ENCODE data around the gene OPCML. TPM values are rescaled to one million over a fixed set of nuclear protein-coding genes. Genes with fewer than 3 reads are reported as not detected.

The OPCML gene
- total RNA-seq, 1 experiment from 2014 or later, result not detected

DNA sequence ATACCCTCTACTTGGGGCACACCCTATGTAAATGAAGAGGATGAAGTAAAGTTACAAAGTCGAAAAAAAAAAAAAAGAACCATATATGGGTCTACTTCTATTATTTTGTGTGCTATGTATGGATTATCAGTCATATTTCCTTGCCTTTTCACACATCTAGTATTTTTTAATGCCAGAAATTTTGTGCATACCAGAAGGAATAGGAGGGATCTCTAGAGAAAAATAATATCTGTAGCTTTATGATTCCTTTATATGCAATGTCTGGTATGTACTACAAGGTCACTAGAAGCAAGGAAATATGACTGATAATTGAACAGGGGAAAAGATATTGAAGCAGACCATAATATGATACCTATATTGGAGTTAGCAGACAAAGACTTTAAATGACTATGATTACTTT is 713.4 kb downstream of the OPCML start:
- no peaks in the 10 kb centered on the region for H3K36me3 ChIP-seq (ENCODE audit: low read depth)

DNA sequence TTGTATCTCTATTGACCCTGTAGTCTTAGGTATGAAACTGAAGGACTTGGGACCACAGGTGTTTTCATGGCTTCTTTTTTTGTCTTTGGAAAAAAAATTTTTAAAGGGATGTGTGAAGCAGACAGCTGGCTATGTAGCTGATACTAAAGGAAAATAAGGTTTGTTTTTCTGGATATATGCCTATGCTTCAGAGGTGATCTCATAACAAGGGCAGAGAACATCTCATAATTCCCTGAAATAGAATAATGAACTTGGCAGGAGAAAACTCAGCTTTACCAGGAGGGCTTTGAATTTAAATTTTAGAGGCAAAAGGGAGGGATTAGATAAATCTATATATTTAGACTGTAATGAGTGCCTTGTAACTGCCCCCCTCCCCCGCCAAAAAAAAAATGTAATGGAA is 714.9 kb downstream of the OPCML start:
- Histone ChIP-seq H3K79me2 (ENCODE audit: low read depth) (no peaks in the 10 kb centered on the region), H3K9me2 (ENCODE audit: insufficient read depth) (no peaks in the 10 kb centered on the region), H3K9me3 (ENCODE audit: insufficient read depth, low read depth) (no peaks in the 10 kb centered on the region), H3K4me1 (replicated peaks; ENCODE audit: insufficient read depth) (no peaks in the 10 kb centered on the region), H3K4me2 (no peak overlapping the region), H3F3A (ENCODE audit: insufficient read depth, low read depth) (no peaks in the 10 kb centered on the region), H4K20me1 (ENCODE audit: insufficient read depth) (no peaks in the 10 kb centered on the region), H3K4me3 (no peak overlapping the region), H3K27me3 (ENCODE audit: insufficient read depth, low read depth) (no peaks in the 10 kb centered on the region), H3K27ac (no peak overlapping the region), H2AFZ (no peak overlapping the region), H3K36me3 (ENCODE audit: low read depth) (no peaks in the 10 kb centered on the region)
- ChIA-PET POLR2A (ENCODE audit: unreplicated experiment) (no interaction called here), CTCF (no interaction called here)
- intact Hi-C loops (cut with micrococcal nuclease; ENCODE audit: unreplicated experiment), result no loop called here
- no TSS peak for BruUV-seq (replicated peaks)
- DNase-seq, result no peak
- TF ChIP-seq, protein P1, sequence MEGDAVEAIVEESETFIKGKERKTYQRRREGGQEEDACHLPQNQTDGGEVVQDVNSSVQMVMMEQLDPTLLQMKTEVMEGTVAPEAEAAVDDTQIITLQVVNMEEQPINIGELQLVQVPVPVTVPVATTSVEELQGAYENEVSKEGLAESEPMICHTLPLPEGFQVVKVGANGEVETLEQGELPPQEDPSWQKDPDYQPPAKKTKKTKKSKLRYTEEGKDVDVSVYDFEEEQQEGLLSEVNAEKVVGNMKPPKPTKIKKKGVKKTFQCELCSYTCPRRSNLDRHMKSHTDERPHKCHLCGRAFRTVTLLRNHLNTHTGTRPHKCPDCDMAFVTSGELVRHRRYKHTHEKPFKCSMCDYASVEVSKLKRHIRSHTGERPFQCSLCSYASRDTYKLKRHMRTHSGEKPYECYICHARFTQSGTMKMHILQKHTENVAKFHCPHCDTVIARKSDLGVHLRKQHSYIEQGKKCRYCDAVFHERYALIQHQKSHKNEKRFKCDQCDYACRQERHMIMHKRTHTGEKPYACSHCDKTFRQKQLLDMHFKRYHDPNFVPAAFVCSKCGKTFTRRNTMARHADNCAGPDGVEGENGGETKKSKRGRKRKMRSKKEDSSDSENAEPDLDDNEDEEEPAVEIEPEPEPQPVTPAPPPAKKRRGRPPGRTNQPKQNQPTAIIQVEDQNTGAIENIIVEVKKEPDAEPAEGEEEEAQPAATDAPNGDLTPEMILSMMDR (conservative IDR thresholded peaks at IDR 0.05), result no peak
- TF ChIP-seq EZH2 (IDR thresholded peaks at IDR 0.05; ENCODE audit: low read depth), result no peak

More for the DNA sequence above, 713.4 kb downstream of the OPCML start:
- no peaks in the 10 kb centered on the region for H3K4me1 ChIP-seq (replicated peaks; ENCODE audit: insufficient read depth)
- no peak overlapping the region for H3K4me2 ChIP-seq
- no peaks in the 10 kb centered on the region for H3K27me3 ChIP-seq (ENCODE audit: insufficient read depth, low read depth)
- no peaks in the 10 kb centered on the region for H4K20me1 ChIP-seq (ENCODE audit: insufficient read depth)
- POLR2A ChIA-PET (ENCODE audit: unreplicated experiment), result no interaction called here
- H3K9me2 ChIP-seq (ENCODE audit: insufficient read depth), result no peaks in the 10 kb centered on the region
- no TSS peak for BruUV-seq (replicated peaks)
- intact Hi-C loops (cut with micrococcal nuclease; ENCODE audit: unreplicated experiment), result no loop called here
- TF ChIP-seq, protein P1 (conservative IDR thresholded peaks at IDR 0.05), result no peak
- H3F3A ChIP-seq (ENCODE audit: insufficient read depth, low read depth), result no peaks in the 10 kb centered on the region
- H3K27ac ChIP-seq, result no peak overlapping the region
- CTCF ChIA-PET, result no interaction called here
- H3K9me3 ChIP-seq (ENCODE audit: insufficient read depth, low read depth), result no peaks in the 10 kb centered on the region
- no peaks in the 10 kb centered on the region for H3K79me2 ChIP-seq (ENCODE audit: low read depth)
- no peak overlapping the region for H2AFZ ChIP-seq
- no peak overlapping the region for H3K4me3 ChIP-seq
- DNase-seq, result no peak

- POLR2A ChIA-PET (ENCODE audit: unreplicated experiment), result no interaction called here
These were observed 717.9 kb downstream of the OPCML start for GRCh38 chr11:132814410-132814809.

More at GRCh38 chr11:132814410-132814809, 717.9 kb downstream of the OPCML start:
- H3K9me3 ChIP-seq (ENCODE audit: insufficient read depth, low read depth), result no peaks in the 10 kb centered on the region
- no peak overlapping the region for H3K27ac ChIP-seq
- CTCF ChIA-PET, result no interaction called here
- intact Hi-C loops (cut with micrococcal nuclease; ENCODE audit: unreplicated experiment), result no loop called here
- H3F3A ChIP-seq (ENCODE audit: insufficient read depth, low read depth), result no peaks in the 10 kb centered on the region
- H4K20me1 ChIP-seq (ENCODE audit: insufficient read depth), result no peaks in the 10 kb centered on the region
- H3K27me3 ChIP-seq (ENCODE audit: insufficient read depth, low read depth), result peaks cover 19% of the 10 kb centered on the region
- H3K4me1 ChIP-seq (replicated peaks; ENCODE audit: insufficient read depth), result no peaks in the 10 kb centered on the region
- BruUV-seq (replicated peaks), result no TSS peak
- TF ChIP-seq, protein P1 (conservative IDR thresholded peaks at IDR 0.05), result no peak
- TF ChIP-seq EZH2 (IDR thresholded peaks at IDR 0.05; ENCODE audit: low read depth), result no peak
- H3K79me2 ChIP-seq (ENCODE audit: low read depth), result no peaks in the 10 kb centered on the region
- H3K4me3 ChIP-seq, result no peak overlapping the region
- no peak overlapping the region for H3K4me2 ChIP-seq
- no peak for DNase-seq
- H2AFZ ChIP-seq, result no peak overlapping the region
- no peaks in the 10 kb centered on the region for H3K9me2 ChIP-seq (ENCODE audit: insufficient read depth)
- H3K36me3 ChIP-seq (ENCODE audit: low read depth), result no peaks in the 10 kb centered on the region

Measured in PC-9 (cell line).